HG02943 (cell line): ENCODE data around the gene MALT1.

ENCODE experiments used
- ATAC-seq: cut with Tn5 transposase; IDR thresholded peaks from one replicate; pipeline ENCODE4 v1.9.1; 2021; ENCODE audit warnings: mild to moderate bottlenecking, low read depth, moderate library complexity; ENCODE audit not compliant: unreplicated experiment

MALT1 gene

GRCh38 chr18:58687871-58688308 is 16.6 kb downstream of the MALT1 start:
- ATAC-seq = peak; percentile 67

GRCh38 chr18:58690259-58690658 is 19.0 kb downstream of the MALT1 start:
- no peak for ATAC-seq

GRCh38 chr18:58691256-58691655 is 20.0 kb downstream of the MALT1 start:
- ATAC-seq = no peak

DNA sequence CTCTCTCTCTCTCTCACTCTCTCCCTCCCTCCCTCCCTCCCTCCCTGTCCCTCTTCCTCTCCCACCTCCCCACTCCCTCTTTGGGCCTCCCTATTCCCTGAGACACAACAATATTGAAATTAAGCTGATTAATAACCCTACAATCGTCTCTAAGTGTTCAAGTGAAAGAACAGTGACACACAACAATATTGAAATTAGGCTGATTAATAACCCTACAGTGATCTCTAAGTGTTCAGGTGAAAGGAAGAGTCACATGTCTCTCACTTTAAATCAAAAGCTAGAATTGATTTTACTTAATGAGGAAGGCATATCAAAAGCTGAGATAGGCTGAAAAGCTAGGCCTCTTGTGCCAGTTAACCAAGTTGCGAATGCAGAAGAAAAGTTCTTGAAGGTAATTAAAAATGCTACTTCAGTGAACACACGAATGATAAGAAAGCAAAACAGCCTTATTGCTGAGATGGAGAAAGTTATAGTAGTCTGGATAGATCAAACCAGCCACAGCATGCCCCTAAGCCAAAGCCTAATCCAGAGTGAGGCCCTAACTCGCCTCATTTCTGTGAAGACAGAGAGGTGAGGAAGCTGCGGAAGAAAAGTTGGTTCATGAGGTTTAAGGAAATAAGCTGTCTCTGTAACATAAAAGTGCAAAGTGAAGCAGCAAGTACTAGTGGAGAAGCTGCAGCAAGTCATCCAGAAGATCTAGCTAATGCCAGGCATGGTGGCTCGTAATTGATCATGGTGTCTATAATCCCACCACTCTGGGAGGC is 21.3 kb downstream of the MALT1 start:
- no peak for ATAC-seq

GRCh38 chr18:58694221-58694620 is 23.0 kb downstream of the MALT1 start:
- ATAC-seq = no peak

DNA sequence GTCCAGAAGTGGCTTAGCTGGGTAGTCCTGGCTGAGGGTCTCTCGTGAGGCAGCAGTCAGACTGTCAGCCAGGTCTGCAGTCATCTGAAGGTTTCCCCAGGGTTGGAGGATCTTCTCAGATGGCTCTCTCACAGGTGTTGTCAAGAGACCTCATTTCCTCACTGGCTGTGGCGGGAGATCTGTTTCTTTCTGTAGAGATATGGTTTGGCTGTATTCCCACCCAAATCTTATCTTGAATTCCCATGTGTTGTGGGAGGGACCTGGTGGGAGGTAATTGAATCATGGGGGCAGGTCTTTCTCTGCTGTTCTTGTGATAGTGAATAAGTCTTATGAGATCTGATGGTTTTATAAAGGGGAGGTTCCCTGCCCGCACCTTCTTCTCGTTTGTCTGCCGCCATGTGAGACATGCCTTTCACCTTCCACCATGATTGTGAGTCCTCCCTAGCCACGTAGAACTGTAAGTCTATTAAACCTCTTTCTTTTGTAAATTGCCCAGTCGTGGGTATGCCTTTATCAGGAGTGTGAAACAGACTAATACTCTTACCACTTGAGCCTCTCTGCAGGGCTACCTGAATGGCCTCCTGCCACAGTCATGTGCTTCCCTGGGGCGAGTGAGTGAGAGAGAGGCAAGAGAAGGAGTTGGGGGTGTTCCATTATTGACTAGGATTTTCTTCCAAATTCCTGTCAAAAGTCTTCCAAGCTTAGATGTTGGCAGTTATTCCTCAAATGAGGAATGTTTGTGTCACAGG is 23.6 kb downstream of the MALT1 start:
- no peak for ATAC-seq

DNA sequence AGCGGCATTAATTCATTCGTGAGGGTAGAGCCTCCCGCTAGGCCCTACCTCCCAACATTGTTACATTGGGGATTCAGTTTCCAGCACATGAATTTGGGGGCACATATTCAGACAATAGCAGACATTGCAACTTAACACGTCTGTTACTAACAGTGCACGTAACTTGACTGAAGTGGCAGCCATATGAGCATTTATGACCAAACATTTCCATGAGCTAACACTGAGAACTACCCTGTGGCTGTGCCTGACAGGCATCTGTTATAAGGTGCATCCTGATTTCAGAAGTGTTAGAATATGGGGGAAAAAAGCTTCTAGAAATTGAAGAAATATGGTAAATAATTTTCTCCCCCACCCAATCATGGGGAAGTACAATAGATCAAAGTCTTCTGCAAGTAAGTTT is 24.5 kb downstream of the MALT1 start:
- ATAC-seq = no peak

DNA sequence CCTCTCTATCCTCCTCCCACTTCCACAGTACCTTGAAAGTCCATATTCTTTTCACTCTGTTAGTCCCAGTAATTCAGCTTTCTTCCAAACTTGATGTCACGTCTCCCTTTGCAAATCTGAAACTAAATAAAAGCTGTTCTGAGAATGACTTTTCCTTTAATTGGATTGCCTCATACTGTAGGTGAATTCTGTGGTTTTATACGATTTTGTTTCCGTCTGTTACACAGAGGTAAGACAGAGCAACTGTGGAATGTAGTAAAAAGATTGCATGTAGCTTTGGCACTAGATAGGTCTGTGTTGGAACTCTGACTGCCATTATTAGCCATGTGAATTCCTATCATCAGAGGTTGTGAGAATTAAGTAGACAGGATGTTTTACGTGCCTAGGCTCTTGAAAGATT is 25.9 kb downstream of the MALT1 start:
- ATAC-seq = no peak

- ATAC-seq = no peak
Observed at GRCh38 chr18:58698701-58699193, 27.5 kb downstream of the MALT1 start.

DNA sequence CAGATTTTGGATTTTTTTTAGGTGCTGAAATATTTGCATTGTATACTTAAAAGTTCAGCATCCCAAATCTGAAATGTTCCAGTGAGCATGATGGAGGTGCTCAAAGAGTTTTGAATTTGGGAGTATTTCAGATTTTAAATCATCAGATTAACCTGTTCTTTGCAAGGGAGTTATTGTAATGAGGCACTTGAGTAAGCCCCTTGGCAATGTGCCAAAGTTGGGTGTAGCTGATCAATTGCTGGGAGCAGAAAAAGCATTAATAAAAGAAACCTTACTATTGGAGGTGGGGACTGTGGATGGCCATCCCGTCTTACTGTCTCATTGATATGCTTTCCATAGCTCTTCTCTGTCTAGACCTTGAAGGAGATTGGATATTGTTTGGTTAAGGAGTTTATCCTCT is 28.3 kb downstream of the MALT1 start:
- no peak for ATAC-seq

DNA sequence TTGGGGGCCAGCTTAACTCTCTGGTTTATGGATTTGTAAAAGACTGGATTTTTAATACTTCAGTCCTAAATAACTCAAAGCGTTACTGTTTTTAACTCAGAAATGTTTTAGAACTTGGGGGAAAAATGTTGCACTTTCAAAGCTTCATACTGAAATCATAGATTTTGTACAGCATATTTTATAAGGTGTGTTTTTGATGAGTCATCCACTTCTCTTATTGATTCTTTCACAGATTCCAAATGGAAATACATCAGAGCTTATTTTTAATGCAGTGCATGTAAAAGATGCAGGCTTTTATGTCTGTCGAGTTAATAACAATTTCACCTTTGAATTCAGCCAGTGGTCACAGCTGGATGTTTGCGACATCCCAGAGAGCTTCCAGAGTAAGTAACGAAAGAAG is 28.9 kb downstream of the MALT1 start:
- no peak for ATAC-seq

DNA sequence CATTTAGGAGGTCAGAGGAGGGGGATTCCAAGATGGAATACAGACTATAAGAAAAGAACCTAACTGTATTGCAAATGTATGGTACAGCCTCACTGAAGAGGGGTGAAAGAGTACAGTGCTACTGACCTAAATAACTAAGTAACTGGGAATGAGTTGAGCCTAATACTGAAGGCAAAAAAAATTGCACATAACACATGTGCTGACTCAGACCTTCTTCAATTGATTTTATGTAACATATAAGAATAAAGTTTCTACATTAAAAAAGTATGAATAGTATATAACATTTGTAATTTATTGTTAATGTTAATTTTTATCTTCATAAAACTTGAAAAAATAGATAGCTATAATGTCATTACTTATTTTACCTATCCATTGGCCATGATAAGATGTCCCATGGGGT is 41.7 kb downstream of the MALT1 start:
- ATAC-seq = no peak

DNA sequence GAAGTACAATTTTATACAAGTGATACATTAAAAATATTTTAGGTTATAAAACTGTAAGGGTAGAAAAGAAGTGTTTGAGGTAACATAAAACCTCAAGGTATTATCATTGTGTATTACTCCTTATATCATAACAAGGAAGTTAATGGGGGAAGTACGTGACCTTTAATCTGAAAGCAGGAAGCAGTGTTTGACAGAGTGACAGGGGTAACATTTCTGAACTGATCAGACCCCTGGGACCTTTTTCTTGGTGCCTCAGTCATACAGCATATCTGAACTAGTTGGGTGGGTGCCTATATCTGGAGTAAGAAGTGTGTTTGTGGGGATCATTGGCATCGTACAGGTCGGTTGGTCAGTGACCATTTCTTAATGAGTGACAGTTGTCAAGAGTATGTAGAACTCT is 43.0 kb downstream of the MALT1 start:
- ATAC-seq = no peak

- ATAC-seq = no peak
Observed at GRCh38 chr18:58714821-58715220, 43.6 kb downstream of the MALT1 start.

DNA sequence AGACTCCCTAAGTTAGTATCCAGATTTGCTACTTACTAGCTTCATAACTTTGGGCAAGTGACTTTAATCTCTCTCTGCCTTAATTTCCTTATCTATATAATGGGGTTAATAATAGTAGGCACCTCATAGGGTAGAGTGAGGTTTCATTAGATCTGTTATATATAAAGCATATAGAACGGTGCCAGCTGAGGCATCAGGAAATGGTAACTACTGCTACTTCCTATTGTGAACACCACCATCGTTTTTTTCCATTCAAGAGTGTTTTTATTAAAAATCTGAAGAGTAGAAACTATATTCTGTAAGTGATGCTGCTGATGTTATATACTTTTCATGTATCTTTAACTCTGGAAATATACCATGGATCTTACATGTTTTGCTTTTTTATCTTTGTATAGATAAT is 44.3 kb downstream of the MALT1 start:
- ATAC-seq = no peak

GRCh38 chr18:58716060-58716756 is 44.9 kb downstream of the MALT1 start:
- no peak for ATAC-seq

- no peak for ATAC-seq
Observed at GRCh38 chr18:58721566-58722239, 50.4 kb downstream of the MALT1 start.

- no peak for ATAC-seq
Observed at GRCh38 chr18:58723810-58724602, 52.7 kb downstream of the MALT1 start.

DNA sequence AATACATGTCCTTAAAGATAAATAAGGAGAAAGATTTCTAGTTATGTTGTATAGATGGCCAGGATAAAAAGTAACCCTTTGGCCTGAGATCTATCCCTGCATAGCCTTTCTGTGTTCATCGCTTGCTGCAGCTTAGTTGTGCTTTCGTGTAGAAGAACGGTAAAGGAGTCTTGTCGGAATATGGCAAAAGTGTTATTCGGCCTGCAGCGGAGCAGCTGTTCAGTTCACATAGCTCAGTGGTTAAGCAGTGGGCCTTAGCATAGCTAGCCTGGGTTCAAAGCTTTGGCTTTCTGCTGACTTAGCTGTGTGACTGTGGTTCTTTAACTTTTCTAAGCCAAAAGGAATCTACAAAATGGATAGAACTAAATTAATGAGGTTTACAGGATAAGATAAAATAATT is 55.4 kb downstream of the MALT1 start:
- ATAC-seq = no peak
